PFSK-1 (cell line): Measurements from ENCODE around the gene CD82.

Source experiments
- FOXP2 ChIP-seq: optimal IDR thresholded peaks from 2 replicates; pipeline ENCODE3; 2011; ENCODE audit warnings: borderline replicate concordance, control low read depth, inconsistent platforms; ENCODE audit not compliant: insufficient read depth; ENCODE audit errors: extremely low read length, extremely low read depth
- TF ChIP-seq, protein P1 (sequence below), 2 experiments: IDR thresholded peaks; 2 replicates each; pipeline versions ENCODE4 v1.6.1 to v1.8.0; 2011 to 2012; ENCODE audit warnings: low read depth in 2 of 2, low read length in 2 of 2, control low read depth in 1 of 2, inconsistent platforms in 1 of 2, mild to moderate bottlenecking in 1 of 2, moderate library complexity in 1 of 2; ENCODE audit not compliant: insufficient read depth in 1 of 2

DNA sequence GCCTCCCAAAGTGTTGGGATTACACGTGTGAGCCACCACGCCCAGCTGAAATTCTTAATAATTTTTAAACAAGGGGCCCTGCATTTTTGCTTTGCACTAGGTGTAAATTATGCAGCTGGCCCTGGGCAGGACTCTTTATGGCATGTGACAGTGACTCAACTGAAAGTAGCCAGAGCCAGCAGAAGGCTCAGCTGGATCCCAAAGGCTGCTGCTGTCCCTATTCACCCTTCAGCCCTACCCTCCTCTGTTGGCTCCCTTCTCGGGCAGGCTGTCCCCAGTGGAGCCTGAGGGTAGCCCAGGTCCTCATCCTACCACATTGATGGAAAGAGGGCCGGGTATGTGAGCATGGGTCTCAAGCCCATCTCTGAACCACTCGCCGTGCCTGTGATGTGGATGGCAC, 45.6 kb downstream of the CD82 start:
- TF ChIP-seq, protein P1, sequence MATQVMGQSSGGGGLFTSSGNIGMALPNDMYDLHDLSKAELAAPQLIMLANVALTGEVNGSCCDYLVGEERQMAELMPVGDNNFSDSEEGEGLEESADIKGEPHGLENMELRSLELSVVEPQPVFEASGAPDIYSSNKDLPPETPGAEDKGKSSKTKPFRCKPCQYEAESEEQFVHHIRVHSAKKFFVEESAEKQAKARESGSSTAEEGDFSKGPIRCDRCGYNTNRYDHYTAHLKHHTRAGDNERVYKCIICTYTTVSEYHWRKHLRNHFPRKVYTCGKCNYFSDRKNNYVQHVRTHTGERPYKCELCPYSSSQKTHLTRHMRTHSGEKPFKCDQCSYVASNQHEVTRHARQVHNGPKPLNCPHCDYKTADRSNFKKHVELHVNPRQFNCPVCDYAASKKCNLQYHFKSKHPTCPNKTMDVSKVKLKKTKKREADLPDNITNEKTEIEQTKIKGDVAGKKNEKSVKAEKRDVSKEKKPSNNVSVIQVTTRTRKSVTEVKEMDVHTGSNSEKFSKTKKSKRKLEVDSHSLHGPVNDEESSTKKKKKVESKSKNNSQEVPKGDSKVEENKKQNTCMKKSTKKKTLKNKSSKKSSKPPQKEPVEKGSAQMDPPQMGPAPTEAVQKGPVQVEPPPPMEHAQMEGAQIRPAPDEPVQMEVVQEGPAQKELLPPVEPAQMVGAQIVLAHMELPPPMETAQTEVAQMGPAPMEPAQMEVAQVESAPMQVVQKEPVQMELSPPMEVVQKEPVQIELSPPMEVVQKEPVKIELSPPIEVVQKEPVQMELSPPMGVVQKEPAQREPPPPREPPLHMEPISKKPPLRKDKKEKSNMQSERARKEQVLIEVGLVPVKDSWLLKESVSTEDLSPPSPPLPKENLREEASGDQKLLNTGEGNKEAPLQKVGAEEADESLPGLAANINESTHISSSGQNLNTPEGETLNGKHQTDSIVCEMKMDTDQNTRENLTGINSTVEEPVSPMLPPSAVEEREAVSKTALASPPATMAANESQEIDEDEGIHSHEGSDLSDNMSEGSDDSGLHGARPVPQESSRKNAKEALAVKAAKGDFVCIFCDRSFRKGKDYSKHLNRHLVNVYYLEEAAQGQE (IDR thresholded peaks at IDR 0.05; ENCODE audit: insufficient read depth in 1 of 2, low read depth in 2 of 2, low read length in 2 of 2): no peak
- no peak for TF ChIP-seq FOXP2
